Measurements from ENCODE around the gene PJA1.

Gene PJA1

DNA sequence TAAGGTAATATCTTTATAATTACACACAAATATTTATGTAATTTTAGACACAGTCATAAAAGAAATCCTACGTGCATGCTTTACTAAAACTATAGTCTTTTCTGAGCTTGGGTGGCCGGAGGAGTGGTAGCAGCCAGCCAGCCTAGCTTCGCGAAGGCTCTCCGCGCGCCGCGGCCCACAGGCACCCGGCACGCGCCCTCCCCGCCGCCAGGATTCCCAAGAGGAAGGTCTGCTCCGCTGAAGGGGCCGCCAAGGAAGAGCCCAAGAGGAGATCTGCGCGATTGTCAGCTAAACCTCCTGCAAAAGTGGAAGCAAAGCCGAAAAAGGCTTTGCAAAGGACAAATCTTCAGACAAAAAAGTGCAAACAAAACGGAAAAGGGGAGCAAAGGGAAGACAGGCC, 8.7 kb upstream of the PJA1 start:
- Histone ChIP-seq H3K36me3 (ENCODE audit: control insufficient read depth, low read length) (no peaks in the 10 kb centered on the region), H4K20me1 (ENCODE audit: control insufficient read depth, insufficient read depth, low read depth, low read length) (no peaks in the 10 kb centered on the region), H3F3A (ENCODE audit: control insufficient read depth, insufficient read depth) (no peaks in the 10 kb centered on the region), H3K27me3 (ENCODE audit: control insufficient read depth, low read length) (no peaks in the 10 kb centered on the region), H3K79me2 (ENCODE audit: control insufficient read depth, low read length) (no peaks in the 10 kb centered on the region), H3K27ac (ENCODE audit: low read depth, low read length) (no peak overlapping the region), H3K9me3 (ENCODE audit: control insufficient read depth, insufficient read depth, low read length) (no peaks in the 10 kb centered on the region), H3K4me2 (ENCODE audit: low read length) (no peak overlapping the region), H3K4me1 (ENCODE audit: control insufficient read depth, low read length) (no peaks in the 10 kb centered on the region), H3K4me3 (ENCODE audit: low read length) (no peak overlapping the region), H3K9me2 (replicated peaks; ENCODE audit: control insufficient read depth, low read length) (no peaks in the 10 kb centered on the region)
- TF ChIP-seq EZH2phosphoT487 (IDR thresholded peaks at IDR 0.05; ENCODE audit: borderline replicate concordance, low read length), result no peak
- TF ChIP-seq, protein P1, sequence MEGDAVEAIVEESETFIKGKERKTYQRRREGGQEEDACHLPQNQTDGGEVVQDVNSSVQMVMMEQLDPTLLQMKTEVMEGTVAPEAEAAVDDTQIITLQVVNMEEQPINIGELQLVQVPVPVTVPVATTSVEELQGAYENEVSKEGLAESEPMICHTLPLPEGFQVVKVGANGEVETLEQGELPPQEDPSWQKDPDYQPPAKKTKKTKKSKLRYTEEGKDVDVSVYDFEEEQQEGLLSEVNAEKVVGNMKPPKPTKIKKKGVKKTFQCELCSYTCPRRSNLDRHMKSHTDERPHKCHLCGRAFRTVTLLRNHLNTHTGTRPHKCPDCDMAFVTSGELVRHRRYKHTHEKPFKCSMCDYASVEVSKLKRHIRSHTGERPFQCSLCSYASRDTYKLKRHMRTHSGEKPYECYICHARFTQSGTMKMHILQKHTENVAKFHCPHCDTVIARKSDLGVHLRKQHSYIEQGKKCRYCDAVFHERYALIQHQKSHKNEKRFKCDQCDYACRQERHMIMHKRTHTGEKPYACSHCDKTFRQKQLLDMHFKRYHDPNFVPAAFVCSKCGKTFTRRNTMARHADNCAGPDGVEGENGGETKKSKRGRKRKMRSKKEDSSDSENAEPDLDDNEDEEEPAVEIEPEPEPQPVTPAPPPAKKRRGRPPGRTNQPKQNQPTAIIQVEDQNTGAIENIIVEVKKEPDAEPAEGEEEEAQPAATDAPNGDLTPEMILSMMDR (IDR thresholded peaks at IDR 0.05; ENCODE audit: low read depth, low read length, poor library complexity, severe bottlenecking), result no peak

DNA sequence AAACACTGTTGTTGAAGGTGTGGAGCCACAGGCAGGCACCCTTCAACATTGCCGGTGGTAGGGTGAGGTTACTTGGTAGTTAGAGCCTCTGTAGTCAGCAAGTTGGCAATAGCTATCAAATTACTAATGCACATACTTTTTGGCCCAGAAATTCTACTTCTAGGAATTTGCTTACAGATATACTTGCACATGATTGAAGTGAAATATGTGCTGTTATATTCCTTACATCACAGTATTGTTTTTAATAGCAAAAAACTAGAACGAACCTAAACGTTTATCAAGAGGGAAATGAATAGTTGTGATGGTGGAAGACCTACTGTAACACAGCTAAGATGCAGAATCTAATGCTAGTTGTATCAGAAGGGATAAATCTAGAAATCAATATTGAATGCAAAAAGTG, 7.7 kb upstream of the PJA1 start:
- Histone ChIP-seq H3K9me3 (ENCODE audit: control insufficient read depth, insufficient read depth, low read length) (no peaks in the 10 kb centered on the region), H3K4me2 (ENCODE audit: low read length) (no peak overlapping the region), H4K20me1 (ENCODE audit: control insufficient read depth, insufficient read depth, low read depth, low read length) (no peaks in the 10 kb centered on the region), H3F3A (ENCODE audit: control insufficient read depth, insufficient read depth) (no peaks in the 10 kb centered on the region), H3K36me3 (ENCODE audit: control insufficient read depth, low read length) (no peaks in the 10 kb centered on the region), H3K4me3 (ENCODE audit: low read length) (no peak overlapping the region), H3K4me1 (ENCODE audit: control insufficient read depth, low read length) (no peaks in the 10 kb centered on the region), H3K27ac (ENCODE audit: low read depth, low read length) (no peak overlapping the region), H3K27me3 (ENCODE audit: control insufficient read depth, low read length) (no peaks in the 10 kb centered on the region), H3K9me2 (replicated peaks; ENCODE audit: control insufficient read depth, low read length) (no peaks in the 10 kb centered on the region), H3K79me2 (ENCODE audit: control insufficient read depth, low read length) (no peaks in the 10 kb centered on the region)
- TF ChIP-seq, protein P1 (IDR thresholded peaks at IDR 0.05; ENCODE audit: low read depth, low read length, poor library complexity, severe bottlenecking), result no peak
- no peak for TF ChIP-seq EZH2phosphoT487 (IDR thresholded peaks at IDR 0.05; ENCODE audit: borderline replicate concordance, low read length)

DNA sequence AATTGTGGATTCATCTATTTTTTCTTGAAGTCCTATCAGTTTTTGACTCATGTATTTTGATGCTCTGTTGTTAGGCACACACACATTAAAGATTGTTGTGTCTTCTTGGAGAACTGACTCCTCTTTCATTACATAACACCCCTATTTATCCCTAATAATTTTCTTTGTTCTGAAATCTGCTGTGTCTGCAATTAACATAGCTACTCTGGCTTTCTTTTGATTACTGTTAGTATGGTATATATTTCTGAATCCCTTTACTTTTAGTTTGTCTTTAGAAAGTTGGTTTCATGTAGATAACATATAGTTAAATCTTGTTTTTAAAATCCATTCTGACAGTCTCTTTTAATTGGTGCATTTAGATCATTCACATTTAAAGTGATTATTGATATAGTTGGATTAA, 5.1 kb upstream of the PJA1 start:
- Histone ChIP-seq H3K4me3 (ENCODE audit: low read length) (no peak overlapping the region), H3K9me3 (ENCODE audit: control insufficient read depth, insufficient read depth, low read length) (no peaks in the 10 kb centered on the region), H3K36me3 (ENCODE audit: control insufficient read depth, low read length) (no peaks in the 10 kb centered on the region), H3F3A (ENCODE audit: control insufficient read depth, insufficient read depth) (no peaks in the 10 kb centered on the region), H3K4me1 (ENCODE audit: control insufficient read depth, low read length) (no peaks in the 10 kb centered on the region; the same call in 1 of the 2 replicates), H4K20me1 (ENCODE audit: control insufficient read depth, insufficient read depth, low read depth, low read length) (no peaks in the 10 kb centered on the region), H3K27me3 (ENCODE audit: control insufficient read depth, low read length) (no peaks in the 10 kb centered on the region; the same call in 1 of the 2 replicates), H3K79me2 (ENCODE audit: control insufficient read depth, low read length) (no peaks in the 10 kb centered on the region), H3K4me2 (ENCODE audit: low read length) (no peak overlapping the region), H3K27ac (ENCODE audit: low read depth, low read length) (no peak overlapping the region), H3K9me2 (replicated peaks; ENCODE audit: control insufficient read depth, low read length) (no peaks in the 10 kb centered on the region)
- TF ChIP-seq EZH2phosphoT487 (IDR thresholded peaks at IDR 0.05; ENCODE audit: borderline replicate concordance, low read length), result no peak
- TF ChIP-seq, protein P1 (IDR thresholded peaks at IDR 0.05; ENCODE audit: low read depth, low read length, poor library complexity, severe bottlenecking), result no peak
